HG03558 (cell line): ENCODE results near the gene SP110.
A peak's percentile ranks its signal among the peaks of the same experiment; 100 is the strongest.
"Not testable (repeated sequence)": the region's sequence is repeated elsewhere in the genome, so short reads cannot be mapped to it uniquely, and the experiment has no call there.

Experiments used
- ATAC-seq: cut with Tn5 transposase; IDR thresholded peaks from one replicate; pipeline ENCODE4 v1.9.1; 2021; ENCODE audit warnings: moderate number of reproducible peaks; ENCODE audit not compliant: unreplicated experiment; ENCODE audit errors: extremely low read depth

The SP110 gene

DNA sequence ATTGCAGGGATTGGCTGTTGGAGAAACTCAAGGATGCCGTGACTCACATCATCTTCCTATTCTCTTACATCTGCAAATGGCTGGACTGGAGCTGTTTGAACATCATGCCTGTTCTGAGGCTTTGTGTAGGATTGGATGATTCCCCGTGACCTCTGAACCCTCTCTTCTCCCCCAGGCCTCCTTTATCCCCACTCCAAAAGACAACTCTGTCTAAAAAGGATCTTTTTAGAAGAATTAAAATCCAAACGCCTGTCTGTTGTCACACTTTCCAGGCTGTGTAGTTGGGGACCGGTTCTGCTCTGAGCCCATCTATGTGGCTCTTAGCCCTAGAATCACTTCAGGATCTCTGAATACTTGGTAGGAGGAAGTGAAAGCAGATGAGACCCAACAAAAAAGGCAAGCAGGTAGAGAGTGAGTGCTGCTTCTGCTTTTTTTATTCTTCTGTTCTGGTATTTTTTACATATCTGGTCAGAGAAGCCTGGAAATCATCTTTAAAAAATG lies 6.3 kb upstream of the SP110 start:
- peak; percentile 55 for ATAC-seq

DNA sequence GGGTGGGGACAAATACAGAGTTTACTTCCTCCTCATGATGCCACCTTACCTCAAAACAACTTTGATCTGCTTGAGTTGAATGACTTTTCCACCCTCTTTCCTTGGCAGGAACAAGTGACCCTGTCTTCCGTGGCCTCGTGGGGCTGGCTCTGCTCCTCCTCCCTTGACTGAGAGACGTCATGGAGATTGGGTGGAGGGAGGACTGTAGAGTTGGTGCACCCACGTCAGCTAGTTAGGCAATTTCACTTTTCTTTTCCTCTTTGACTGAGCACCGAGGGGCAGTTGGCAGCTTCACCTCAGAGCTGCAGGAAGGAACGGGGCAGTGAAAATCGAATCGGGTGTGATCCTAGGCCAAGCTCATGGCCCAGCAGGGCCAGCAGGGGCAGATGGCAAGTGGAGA lies 5.7 kb upstream of the SP110 start, which contains the start of gene SP140:
Gene SP140, plus strand, starts transcription at position 251 of the 400 bp plus-strand sequence. Its CDS starts 109 bp downstream, at position 360.
- peak; percentile 61 for ATAC-seq

DNA sequence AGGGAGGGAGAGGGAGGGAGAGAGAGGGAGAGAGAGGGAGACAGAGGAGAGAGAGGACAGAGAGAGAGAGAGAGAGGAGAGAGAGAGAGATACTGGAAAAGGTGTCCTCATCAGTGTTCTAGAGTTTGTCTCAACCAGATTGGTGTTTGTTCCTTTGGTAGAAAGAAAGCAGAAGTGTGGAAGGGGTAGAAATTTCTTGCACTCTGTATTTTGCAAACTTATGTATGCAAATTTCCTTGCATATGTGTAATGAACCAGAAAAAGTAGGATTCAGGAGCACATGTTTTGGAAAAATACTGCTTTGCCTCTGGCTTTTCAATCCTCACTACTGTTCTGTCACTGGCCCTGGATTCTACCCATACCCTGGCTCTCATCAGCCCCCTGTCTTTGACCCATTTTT lies 4.7 kb upstream of the SP110 start:
- no peak for ATAC-seq

DNA sequence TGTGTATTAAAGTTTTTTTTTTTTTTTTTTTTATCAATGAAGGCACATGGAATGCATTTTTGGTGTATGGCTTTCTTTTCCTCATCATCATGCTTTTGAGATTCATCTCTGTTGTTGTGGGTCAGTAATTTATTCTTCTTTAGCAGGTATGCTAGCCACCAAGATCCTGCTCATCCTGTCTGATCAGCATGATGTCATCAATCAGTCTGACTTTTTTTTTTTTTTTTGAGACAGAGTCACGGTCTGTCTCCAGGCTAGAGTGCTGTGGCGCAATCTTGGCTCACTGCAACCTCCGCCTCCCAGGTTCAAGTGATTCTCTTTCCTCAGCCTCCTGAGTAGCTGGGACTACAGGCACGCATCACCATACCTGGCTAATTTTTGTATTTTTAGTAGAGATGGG lies 3.0 kb upstream of the SP110 start:
- ATAC-seq = not testable (repeated sequence)

DNA sequence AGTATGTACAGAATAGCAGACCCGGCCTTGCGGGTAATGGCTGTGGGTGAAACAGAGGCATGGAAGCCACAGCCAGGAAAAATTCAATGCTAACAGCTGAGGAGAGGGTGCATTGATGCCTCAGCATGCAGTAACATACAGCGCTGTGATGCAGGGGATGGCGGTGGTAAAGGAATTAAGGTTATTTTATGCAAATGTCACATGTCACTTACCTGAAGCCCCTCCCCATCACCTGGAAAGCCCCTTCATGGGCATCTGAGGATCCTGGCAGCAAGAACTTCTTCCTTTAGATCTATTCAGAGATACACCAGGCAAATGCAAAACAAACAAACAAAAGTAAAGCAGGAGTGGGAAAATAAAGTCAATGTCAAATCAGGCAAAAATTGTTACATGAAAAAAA lies 1.7 kb upstream of the SP110 start:
- ATAC-seq = no peak

DNA sequence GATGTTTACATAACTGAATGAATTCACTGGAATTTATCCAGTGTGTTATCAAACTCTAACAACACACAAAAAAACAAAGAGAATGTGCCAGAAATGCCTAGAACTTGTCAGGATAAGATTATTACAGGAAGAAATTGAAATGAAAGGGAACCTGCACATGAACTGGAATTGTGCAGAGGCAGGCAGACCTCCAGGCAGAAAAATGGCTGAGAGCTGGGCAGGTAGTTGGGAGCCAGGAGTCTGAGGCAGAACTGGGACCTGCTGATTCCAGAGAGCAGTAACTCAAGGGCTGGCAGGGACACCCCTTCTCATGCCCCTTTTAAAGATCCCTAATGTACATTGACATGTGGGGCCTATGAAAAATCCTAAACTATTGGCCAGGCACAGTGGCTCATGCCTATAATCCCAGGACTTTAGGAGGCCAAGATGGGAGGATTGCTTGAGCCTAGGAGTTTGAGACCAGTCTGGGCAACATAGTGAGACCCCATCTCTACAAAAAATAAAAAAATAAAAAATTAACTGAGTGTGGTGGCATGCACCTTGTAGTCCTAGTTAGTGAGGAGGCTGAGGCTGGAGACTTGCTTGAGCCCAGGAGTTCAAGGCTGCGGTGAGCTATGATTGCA lies 674 bp upstream of the SP110 start:
- ATAC-seq = no peak

DNA sequence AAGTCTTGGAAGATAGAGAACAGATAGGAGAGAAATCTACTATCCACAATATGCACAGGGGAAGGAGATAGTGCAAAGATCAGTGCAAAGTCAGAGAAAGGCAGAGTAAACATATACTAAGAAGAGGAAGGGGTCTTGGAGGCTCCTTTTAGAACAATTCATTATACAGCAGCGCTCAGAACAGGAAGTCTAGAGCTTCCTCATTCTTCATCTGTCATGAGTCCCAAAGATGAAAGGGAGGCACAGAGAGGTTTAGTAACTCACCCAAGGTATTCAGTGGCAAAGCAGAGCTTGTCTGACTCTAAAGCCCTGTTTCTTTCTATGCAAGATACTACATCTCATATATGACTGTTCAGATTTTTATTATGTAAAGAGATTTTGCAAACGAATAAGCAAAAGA lies 1.4 kb downstream of the SP110 start:
- ATAC-seq = no peak

DNA sequence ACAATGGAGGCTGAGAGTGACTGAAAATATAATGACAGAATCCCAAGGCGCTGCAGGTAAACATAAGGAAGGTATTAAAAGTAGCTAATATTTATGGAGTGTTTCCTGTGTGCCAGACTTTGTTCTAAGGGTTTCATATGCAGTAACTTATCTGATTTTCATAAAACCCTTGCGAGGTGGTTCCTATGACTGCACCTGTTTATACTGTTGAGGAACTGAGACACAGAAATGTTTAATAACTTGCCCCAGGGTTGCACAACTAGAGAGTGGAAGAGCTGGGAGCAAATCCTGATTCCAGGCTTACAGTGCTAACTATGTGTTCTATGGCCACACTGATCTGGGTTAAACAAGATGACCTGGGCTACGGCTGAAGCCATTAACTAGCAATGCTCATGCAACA lies 2.4 kb downstream of the SP110 start:
- no peak for ATAC-seq

DNA sequence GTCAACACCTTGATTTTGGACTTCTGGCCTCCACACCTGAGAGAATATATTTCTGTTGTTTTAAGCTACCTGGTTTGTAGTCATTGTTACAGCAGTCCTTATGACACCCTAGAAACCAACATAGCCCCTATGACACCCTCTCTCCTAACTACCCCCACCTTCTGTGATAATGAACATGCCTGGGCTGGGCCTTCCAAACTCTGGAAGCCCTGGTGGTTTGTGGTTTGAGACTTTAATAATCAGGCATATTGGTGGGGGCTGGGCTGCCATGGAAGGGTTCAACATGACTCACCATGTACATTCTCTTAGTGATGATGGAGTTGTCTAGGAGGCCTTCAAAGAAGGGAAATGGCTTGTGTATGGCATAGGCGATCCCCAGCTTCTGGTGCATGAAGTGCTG lies 3.3 kb downstream of the SP110 start:
- ATAC-seq = no peak

DNA sequence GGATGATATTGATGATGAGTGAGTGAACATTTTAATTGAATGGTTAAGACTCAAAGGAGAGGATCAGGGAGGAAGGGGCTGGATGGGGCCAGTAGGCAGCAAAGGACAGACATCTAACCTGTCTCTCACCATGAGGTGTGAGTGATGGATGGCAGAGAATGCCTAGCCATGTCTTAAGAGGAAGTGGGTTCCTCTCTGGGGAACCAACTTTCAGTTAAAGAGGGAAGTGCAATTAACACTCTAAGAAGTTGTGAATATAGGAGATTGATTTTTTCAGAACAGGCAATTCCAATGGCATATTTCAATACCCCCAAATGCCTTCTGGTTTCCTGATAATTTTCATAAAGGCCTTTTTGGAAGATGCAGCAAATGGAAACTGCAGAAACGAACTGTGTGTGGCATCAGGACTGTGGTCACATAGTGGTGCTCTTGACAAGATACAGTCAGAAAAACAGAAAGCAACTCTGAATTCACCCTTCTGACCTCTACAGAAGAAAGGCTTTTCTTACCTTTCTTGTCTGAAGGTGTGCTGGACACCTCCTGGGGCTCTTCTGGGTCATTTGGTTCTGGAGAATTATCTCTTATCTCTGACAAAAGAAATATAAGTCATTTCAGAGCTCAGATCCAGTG lies 10.2 kb downstream of the SP110 start:
- ATAC-seq = no peak

DNA sequence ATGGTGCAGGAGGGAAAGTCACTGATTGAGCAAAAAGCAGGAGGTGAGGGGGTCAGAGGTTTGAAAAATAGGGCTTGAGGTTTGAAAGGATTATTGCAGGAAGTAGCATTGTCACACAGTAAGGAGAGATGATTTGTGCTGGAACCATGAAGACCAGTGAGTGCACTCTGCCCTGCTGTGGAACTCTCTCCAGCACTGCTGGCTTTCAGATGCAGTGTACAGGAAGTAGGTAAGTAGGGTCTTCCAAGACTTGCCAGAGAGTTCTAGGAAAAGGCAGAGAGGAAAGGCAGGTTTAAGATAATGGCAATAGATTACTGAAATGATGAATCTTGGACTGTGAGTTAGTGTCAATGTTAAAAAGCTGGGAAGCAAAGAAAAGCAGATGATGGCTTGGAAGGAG lies 11.2 kb downstream of the SP110 start:
- ATAC-seq = no peak

DNA sequence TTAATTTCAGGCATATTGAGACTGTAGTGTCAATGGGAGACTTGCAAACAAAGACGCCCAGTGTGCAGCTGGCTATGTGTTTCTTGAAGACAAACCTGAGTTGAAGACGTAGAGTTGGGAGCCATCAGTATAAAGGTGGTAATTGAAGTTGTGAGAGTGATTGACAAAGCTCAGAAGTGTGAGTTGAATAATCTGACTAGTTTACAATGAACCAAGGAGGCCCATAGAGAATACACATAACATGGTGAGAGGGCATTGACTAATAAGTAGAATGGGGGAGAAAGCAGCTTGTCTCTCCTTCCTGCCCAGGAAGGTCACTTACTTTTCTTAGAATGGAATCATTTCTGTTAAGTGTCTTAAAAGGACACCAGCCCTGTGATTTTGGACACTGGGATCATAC lies 14.1 kb downstream of the SP110 start:
- no peak for ATAC-seq

DNA sequence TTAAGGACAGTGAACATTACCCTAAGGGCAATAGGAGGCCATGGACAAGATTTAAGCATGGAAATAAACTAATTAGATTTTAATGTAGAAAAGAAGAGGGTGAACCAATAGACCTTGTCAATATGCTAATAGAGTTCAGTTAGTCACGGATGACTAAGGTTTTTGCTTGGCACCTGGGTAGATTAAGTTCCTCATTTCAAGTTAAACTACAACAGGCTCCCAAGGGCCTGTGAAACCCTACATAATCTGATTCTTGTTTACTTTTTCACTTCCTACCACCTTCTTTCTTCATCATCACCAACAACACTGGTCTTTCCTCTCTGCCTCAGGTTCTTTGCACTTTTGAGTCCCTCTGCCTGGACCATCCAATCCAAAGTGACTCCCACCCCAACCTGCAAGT lies 14.8 kb downstream of the SP110 start:
- ATAC-seq = peak; percentile 43

DNA sequence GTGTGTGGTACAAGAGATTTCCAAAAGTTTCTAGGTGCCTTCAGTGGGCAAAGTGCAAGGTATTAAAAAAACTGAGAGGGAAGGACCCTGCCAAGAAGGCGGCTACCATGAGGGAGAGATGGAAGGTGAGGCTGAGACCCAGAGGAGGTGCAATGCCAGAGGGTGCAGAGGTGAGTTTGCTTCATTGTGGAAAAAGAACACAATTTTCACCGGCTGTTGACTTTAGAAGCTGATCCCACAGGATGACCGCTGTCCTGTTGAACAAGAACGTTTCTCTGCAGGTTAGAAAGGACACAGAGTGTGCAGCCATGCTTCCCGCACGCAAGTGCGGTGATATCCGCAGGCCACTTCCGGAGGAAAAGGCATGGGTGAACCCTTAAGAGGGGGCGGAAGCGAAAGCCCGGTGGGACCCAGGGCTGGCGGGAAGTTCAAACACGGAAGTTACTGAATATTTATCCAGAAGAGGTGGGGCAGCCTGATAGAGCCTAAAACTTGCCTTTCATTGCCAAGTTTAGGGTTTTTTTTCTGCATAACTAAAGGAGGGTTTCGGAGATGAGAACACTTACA lies 16.6 kb downstream of the SP110 start:
- no peak for ATAC-seq

DNA sequence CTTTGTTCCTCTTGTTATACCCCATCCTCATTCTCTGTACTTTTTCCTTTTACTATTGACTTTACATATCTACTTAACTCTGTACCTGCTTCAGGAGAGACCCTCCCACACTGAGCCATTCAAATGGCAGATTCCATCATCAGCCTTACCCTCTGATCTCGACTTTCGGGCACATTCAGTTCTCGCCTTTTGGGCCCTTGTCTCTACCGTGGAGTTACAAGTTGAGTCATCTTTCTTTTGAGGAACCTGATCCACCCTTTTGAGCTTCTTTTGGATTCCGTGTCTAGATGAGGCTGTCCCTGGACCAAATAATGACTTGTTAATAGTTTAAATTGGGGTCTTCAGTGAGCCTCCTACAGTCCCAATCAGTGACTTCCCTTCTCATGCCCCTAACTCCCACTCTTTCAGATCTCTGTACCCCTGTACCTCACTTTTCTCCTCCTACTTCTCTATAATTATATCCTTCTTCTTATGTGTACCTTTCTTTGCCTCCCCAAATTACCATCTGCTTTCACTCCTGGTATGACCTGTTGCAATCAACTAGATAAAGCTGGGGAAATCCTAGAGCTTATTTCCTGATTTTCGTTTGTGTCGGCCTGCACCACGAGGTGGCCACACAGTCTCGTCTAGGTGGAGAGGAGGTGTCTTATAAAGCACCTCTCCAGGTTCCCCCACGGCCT lies 17.2 kb downstream of the SP110 start:
- no peak for ATAC-seq

DNA sequence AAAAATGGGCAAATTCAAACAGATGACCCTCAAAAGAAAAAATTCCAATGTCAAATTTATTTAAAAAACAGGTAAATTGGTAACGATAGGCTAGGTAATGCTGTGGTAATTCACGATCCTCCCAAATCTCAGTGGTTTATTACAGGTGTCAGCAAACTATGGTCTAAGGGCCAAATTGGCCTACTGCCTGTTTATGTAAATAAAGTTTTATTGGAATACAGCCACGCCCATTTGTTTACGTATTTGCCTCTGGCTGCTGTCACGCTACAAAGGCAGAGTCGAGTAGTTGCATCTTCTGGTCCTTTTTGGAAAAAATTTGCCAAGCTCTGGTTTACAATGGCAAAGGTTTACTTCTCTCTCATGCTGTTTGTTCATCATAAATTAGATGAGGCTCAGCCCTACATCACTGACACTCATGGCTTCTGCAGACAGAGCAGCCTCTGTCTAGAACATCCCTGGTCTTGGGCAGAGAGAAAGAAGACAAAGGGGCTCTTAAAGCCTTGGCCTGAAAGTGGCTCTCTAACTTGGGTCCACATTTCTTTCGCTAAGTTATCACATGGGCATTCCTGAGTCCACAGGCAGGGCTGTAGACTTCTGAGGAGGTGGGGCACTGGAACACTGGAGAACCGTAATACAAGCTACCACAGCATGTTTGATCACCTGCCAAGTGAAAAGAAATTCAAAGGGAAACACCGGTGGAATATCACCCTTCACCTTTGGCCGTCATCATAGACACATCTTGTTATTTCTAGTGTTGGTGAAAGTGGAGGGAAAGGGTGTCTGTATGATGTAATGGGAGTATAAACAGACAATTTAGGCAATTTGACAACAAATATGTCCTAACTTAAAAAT lies 34.8 kb downstream of the SP110 start:
- no peak for ATAC-seq

DNA sequence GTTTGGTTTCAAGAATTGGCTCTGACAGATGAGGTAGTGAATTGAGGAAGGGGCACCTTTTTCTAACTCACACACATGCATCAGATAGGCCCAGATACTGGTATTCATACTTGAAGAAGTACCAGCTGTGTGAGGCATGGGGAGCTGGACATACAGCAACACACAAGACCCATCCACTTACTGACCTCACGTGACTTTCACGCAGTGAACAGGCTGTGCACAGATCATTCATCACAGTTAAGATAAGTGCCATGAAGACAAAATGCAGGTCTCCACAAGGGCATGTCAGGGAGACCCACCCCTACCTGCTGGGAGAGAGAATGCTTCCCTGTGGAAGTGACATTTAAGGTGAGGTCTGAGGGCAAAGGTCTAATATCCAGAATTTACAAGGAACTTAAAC lies 38.6 kb downstream of the SP110 start:
- no peak for ATAC-seq

DNA sequence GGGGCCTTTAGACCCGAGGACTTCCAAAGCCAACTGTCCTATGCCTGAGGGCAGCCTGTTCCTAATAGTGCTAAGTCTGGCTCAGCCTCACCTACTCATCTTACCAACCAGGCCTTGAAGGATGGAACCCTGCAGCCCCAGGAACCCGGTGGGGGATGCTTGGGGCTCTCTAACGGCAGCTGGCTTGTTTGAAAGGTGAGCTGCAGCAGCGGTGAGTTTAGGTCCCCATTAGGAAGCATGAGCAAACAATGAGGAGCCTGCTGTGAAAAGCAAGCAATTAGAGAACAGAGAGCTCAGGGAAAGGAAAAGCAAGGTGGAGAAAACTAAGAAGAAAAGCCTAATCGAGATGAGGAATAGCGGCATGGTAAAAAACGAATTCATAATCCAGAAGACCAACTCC lies 39.9 kb downstream of the SP110 start:
- ATAC-seq = no peak

DNA sequence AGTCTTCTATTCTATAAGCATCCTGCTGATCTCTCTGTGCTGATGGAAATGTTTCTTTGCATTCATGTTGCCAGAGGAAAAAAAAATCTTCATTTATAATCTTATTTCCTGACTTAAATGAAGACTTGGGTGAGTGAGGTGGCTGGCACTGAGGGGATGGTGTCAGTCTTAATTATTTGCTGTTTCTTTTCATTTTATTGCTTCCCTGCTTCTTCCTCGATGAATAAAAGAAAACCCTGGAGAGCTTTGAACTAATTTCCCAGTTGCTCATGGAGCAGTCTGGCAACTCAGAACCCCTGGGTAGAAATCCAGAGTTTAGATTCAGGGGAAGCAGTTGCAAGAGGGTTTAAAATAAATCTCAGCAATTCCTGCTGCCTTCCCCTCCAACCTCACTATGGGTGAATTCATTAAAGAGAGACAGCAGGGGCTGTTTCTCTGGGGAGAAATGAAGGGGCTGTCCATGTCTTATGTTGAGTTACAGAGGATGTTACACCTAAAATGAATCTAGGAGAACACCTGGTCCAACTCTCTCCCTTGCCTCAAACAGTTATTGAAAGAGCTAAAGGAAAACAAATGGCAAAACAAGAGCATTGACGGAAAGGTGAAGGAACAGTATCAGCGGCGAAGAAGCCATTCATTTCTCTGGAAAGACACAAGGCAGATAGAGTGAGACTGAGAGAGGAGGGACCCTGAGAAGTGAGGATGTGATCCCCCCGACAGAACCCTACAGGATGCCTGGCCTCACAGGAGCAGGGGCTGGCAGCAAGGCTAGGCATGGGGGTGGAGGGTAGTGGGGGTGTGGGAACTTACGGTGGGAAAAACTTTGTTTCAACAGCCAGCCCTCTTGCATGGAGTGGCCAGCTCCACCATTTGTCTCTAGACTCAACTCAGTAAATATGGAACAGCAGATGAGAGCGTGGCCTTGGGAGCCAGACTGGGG lies 41.0 kb downstream of the SP110 start:
- no peak for ATAC-seq
